Prostate gland (tissue), 2 donors: ENCODE measurements around the gene C18orf63.

ENCODE experiments used
- CTCF ChIP-seq, 4 experiments: fragments of 200-600 bp in 2 of 4; fragments of 450-650 bp in 2 of 4; sonication (generic) in 2 of 4; IDR thresholded peaks; 1 replicate in 3 of 4; 2 replicates in 1 of 4; pipeline ENCODE4 v1.5.1; 2016 to 2019; ENCODE audit warnings: antibody characterized with exemption in 4 of 4, mild to moderate bottlenecking in 2 of 4, moderate library complexity in 2 of 4
- POLR2A ChIP-seq: fragments of 450-650 bp; IDR thresholded peaks from one replicate; pipeline ENCODE4 v1.6.1; 2016; ENCODE audit warnings: antibody characterized with exemption, mild to moderate bottlenecking
- POLR2AphosphoS5 ChIP-seq: sonication (generic); formaldehyde crosslinking; IDR thresholded peaks from one replicate; pipeline ENCODE4 v1.6.1; 2017; ENCODE audit warnings: antibody characterized with exemption

- TF ChIP-seq POLR2A: no peak
- TF ChIP-seq CTCF (IDR thresholded peaks at IDR 0.05): no peak
- TF ChIP-seq POLR2AphosphoS5: peak; percentile 13
These were observed 31.3 kb upstream of the C18orf63 start for GRCh38 chr18:74284191-74284979.
